NB4 (cell line): ENCODE data around the gene STARD7.

ENCODE experiments used
- DNase-seq: peaks from one replicate; pipeline ENCODE4 v3.0.0; 2010; ENCODE audit warnings: low read depth
- H3K4me3 ChIP-seq: one replicate; pipeline ENCODE4 v1.5.1; 2011; ENCODE audit warnings: mild to moderate bottlenecking, low read depth, low read length, moderate library complexity
- CTCF ChIP-seq: IDR thresholded peaks from one replicate; pipeline ENCODE4 v1.5.1; 2012; ENCODE audit warnings: low read depth, low read length
- MAX ChIP-seq: IDR thresholded peaks from 2 replicates; pipeline ENCODE4 v1.6.1; 2011; ENCODE audit warnings: low read depth, low read length
- MYC ChIP-seq: IDR thresholded peaks from 2 replicates; pipeline ENCODE4 v1.6.1; 2011; ENCODE audit warnings: low read depth, low read length
- POLR2A ChIP-seq: IDR thresholded peaks from 2 replicates; pipeline ENCODE4 v1.6.1; 2011; ENCODE audit warnings: mild to moderate bottlenecking; ENCODE audit not compliant: insufficient read length; ENCODE audit errors: extremely low read depth

Gene STARD7

GRCh38 chr2:96245609-96246390 is 37.2 kb upstream of the STARD7 start:
- TF ChIP-seq MYC, result no peak
- TF ChIP-seq POLR2A, result no peak
- no peak for TF ChIP-seq CTCF
- no peak for TF ChIP-seq MAX
- DNase-seq, result peak; percentile 79
- no peak overlapping the region for H3K4me3 ChIP-seq

- DNase-seq, result no peak
- H3K4me3 ChIP-seq, result no peak overlapping the region
- no peak for TF ChIP-seq CTCF
- no peak for TF ChIP-seq POLR2A
- TF ChIP-seq MAX, result no peak
- no peak for TF ChIP-seq MYC
These were observed 35.2 kb upstream of the STARD7 start for GRCh38 chr2:96243843-96244242.

- DNase-seq, result peak; percentile 87
- peak overlapping the region; percentile 3 for H3K4me3 ChIP-seq
- no peak for TF ChIP-seq MYC
- TF ChIP-seq MAX, result no peak
- peak; percentile 43 for TF ChIP-seq POLR2A
- no peak for TF ChIP-seq CTCF
These were observed 33.4 kb upstream of the STARD7 start for GRCh38 chr2:96241900-96242611.

- TF ChIP-seq MYC (no peak), POLR2A (no peak), MAX (no peak), CTCF (no peak)
- no peak overlapping the region for H3K4me3 ChIP-seq
- DNase-seq, result peak; percentile 44
These were observed 32.6 kb upstream of the STARD7 start for GRCh38 chr2:96241227-96241626.

- DNase-seq, result no peak
- no peak overlapping the region for H3K4me3 ChIP-seq
- TF ChIP-seq MYC (no peak), MAX (no peak), CTCF (no peak), POLR2A (no peak)
These were observed 31.9 kb upstream of the STARD7 start for GRCh38 chr2:96240341-96241038.
